GM23338 (cell line): ENCODE results near the gene IFT74. TPM values are rescaled to one million over a fixed set of nuclear protein-coding genes. Genes with fewer than 3 reads are reported as not detected.

Experiments
- ATAC-seq: fragments of 200-7000 bp; cut with Tn5 transposase; 3 replicates; pipeline ENCODE4 v1.9.1; 2020
- DNase-seq: peaks from one replicate; pipeline ENCODE4 v3.0.0-alpha.2; 2015; ENCODE audit warnings: low spot score
- H2AFZ ChIP-seq: fragments of 200-600 bp; sonication (generic); 2 replicates; pipeline ENCODE4 v1.8.0; 2016; ENCODE audit warnings: antibody characterized with exemption, mild to moderate bottlenecking, moderate library complexity
- H3F3A ChIP-seq: fragments of 200-600 bp; sonication (generic); replicated peaks from 2 replicates; pipeline ENCODE4 v1.8.0; 2017; ENCODE audit warnings: antibody characterized with exemption, mixed run types, low read depth
- H3K27ac ChIP-seq: fragments of 200-600 bp; sonication (generic); 2 replicates; pipeline ENCODE4 v1.6.1; 2016; ENCODE audit warnings: low read depth
- H3K27me3 ChIP-seq: fragments of 200-600 bp; sonication (generic); 2 replicates; pipeline ENCODE4 v1.8.0; 2016; ENCODE audit warnings: mild to moderate bottlenecking, mixed run types, moderate library complexity; ENCODE audit not compliant: insufficient read depth
- H3K36me3 ChIP-seq: fragments of 200-600 bp; sonication (generic); 2 replicates; pipeline ENCODE4 v1.8.0; 2016; ENCODE audit warnings: mild to moderate bottlenecking; ENCODE audit not compliant: insufficient read depth
- H3K4me1 ChIP-seq: fragments of 200-600 bp; sonication (generic); 2 replicates; pipeline ENCODE4 v1.8.0; 2016; ENCODE audit warnings: mild to moderate bottlenecking, moderate library complexity; ENCODE audit not compliant: insufficient read depth
- H3K4me2 ChIP-seq: fragments of 200-600 bp; sonication (generic); 2 replicates; pipeline ENCODE4 v1.7.1; 2017; ENCODE audit warnings: mixed run types
- H3K4me3 ChIP-seq: fragments of 200-600 bp; sonication (generic); 2 replicates; pipeline ENCODE4 v1.6.1; 2016; ENCODE audit warnings: mixed run types
- H3K79me2 ChIP-seq: fragments of 200-600 bp; sonication (generic); replicated peaks from 2 replicates; pipeline ENCODE4 v1.8.0; 2017; ENCODE audit warnings: mild to moderate bottlenecking; ENCODE audit not compliant: insufficient read depth
- H3K9me2 ChIP-seq: fragments of 200-600 bp; sonication (generic); 2 replicates; pipeline ENCODE4 v1.8.0; 2017; ENCODE audit not compliant: insufficient read depth
- H4K20me1 ChIP-seq: fragments of 200-600 bp; sonication (generic); replicated peaks from 2 replicates; pipeline ENCODE4 v1.8.0; 2017; ENCODE audit warnings: mild to moderate bottlenecking; ENCODE audit not compliant: insufficient read depth
- H3K27ac Mint-ChIP-seq: 2 replicates; pipeline ENCODE4 v1.8.0; 2020; ENCODE audit warnings: inconsistent platforms, mild to moderate bottlenecking, moderate library complexity, mixed read lengths
- H3K27me3 Mint-ChIP-seq: 3 replicates; pipeline ENCODE4 v1.8.0; 2022; ENCODE audit warnings: low read depth, mild to moderate bottlenecking, moderate library complexity, mixed read lengths, inconsistent platforms; ENCODE audit not compliant: insufficient read depth, poor library complexity
- H3K36me3 Mint-ChIP-seq: 3 replicates; pipeline ENCODE4 v1.8.0; 2021; ENCODE audit warnings: low read depth, mild to moderate bottlenecking, inconsistent platforms, moderate library complexity, mixed read lengths
- H3K4me1 Mint-ChIP-seq: 3 replicates; pipeline ENCODE4 v1.8.0; 2020; ENCODE audit warnings: mild to moderate bottlenecking, inconsistent platforms, mixed read lengths
- H3K4me3 Mint-ChIP-seq: 3 replicates; pipeline ENCODE4 v1.8.0; 2021; ENCODE audit warnings: moderate library complexity, mild to moderate bottlenecking, inconsistent platforms, mixed read lengths
- H3K9me3 Mint-ChIP-seq: 3 replicates; pipeline ENCODE4 v1.8.0; 2020; ENCODE audit warnings: moderate library complexity, mild to moderate bottlenecking, inconsistent platforms, mixed read lengths
- CREB1 ChIP-seq: fragments of 250-450 bp; sonication (Bioruptor Pico); IDR thresholded peaks from 2 replicates; pipeline ENCODE4 v1.5.0; 2020; ENCODE audit warnings: low read depth, mild to moderate bottlenecking, moderate library complexity
- EZH2 ChIP-seq: fragments of 200-600 bp; sonication (generic); IDR thresholded peaks from one replicate; pipeline ENCODE4 v1.8.0; 2017; ENCODE audit warnings: antibody characterized with exemption, mild to moderate bottlenecking, low read depth; ENCODE audit not compliant: unreplicated experiment
- NANOG ChIP-seq: IDR thresholded peaks from 2 replicates; pipeline ENCODE4 v1.6.1; 2016; ENCODE audit warnings: antibody characterized with exemption, borderline replicate concordance
- POLR2AphosphoS5 ChIP-seq: IDR thresholded peaks from 2 replicates; pipeline ENCODE4 v1.6.1; 2016; ENCODE audit warnings: antibody characterized with exemption, low read depth
- STAT1 ChIP-seq: IDR thresholded peaks from one replicate; pipeline ENCODE4 v1.6.1; 2016; ENCODE audit warnings: antibody characterized with exemption; ENCODE audit not compliant: unreplicated experiment
- polyA plus RNA-seq: library from polyadenylated mRNA; unstranded; fragments of >200 nt; fragmentation: Nextera tagmentation; extraction: Ambion mirVana; gene quantifications from 2 replicates; pipeline ENCODE4 v1.2.1, GENCODE V29; 2016
- total RNA-seq: library from RNA; depleted of rRNA; stranded (reverse); fragments of >200 nt; shearing (Covaris generic); gene quantifications from 2 replicates; pipeline ENCODE4 v1.2.3, GENCODE V29; 2014
- TF ChIP-seq, protein P1 (sequence below), 2 experiments: fragments of 200-600 bp in 1 of 2; sonication (generic) in 1 of 2; conservative IDR thresholded peaks; 2 replicates each; pipeline versions ENCODE4 v1.5.1 to v1.6.1; 2016 to 2017; ENCODE audit warnings: antibody characterized with exemption in 2 of 2, low read depth in 2 of 2, mild to moderate bottlenecking in 2 of 2, moderate library complexity in 1 of 2
- TF ChIP-seq, protein P2 (sequence below): IDR thresholded peaks from 2 replicates; pipeline ENCODE4 v1.6.1; 2016; ENCODE audit warnings: antibody characterized with exemption

IFT74 gene
- total and polyA plus RNA-seq, 2 experiments from 2014 or later = 14.6 to 30.0 TPM

DNA sequence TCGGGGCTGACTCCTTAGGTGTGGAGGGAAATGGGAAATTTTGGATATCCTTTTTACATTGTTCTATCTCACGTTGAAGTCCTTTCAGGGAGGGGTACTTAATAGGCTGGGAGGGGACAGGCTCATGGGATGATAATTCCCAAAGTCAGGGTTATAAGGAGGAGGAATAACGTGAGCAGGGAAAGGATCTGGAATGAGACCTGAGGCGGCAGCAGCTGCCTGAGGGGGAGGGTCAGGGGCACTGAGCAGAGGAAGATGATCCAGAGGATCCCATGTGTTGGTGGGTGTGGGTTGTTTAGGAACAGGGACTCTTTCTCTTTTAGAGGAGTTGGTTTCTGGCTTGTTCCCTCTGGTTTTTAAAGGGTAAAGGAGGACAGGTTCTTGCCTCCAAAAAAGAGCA, 18.7 kb downstream of the IFT74 start:
- Histone ChIP-seq H4K20me1 (no peaks in the 10 kb centered on the region), H3K4me2 (peak overlapping the region; percentile 48), H3K27me3 (no peaks in the 10 kb centered on the region), H3K36me3 (no peaks in the 10 kb centered on the region), H3K4me3 (0 out of 2 replicates have a peak overlapping the region, but pooled peaks have one; percentile 9), H2AFZ (no peak overlapping the region), H3K79me2 (no peaks in the 10 kb centered on the region), H3K9me2 (no peaks in the 10 kb centered on the region), H3K27ac (peak overlapping the region; percentile 94), H3F3A (0 out of 2 replicates have a peak, but pooled peaks cover 3% of the 10 kb centered on the region), H3K4me1 (peaks cover 12% of the 10 kb centered on the region)
- no peak overlapping the region; the same call in 2 of the 3 replicates for H3K4me3 Mint-ChIP-seq
- no peak for TF ChIP-seq EZH2
- TF ChIP-seq, protein P1, sequence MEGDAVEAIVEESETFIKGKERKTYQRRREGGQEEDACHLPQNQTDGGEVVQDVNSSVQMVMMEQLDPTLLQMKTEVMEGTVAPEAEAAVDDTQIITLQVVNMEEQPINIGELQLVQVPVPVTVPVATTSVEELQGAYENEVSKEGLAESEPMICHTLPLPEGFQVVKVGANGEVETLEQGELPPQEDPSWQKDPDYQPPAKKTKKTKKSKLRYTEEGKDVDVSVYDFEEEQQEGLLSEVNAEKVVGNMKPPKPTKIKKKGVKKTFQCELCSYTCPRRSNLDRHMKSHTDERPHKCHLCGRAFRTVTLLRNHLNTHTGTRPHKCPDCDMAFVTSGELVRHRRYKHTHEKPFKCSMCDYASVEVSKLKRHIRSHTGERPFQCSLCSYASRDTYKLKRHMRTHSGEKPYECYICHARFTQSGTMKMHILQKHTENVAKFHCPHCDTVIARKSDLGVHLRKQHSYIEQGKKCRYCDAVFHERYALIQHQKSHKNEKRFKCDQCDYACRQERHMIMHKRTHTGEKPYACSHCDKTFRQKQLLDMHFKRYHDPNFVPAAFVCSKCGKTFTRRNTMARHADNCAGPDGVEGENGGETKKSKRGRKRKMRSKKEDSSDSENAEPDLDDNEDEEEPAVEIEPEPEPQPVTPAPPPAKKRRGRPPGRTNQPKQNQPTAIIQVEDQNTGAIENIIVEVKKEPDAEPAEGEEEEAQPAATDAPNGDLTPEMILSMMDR (conservative IDR thresholded peaks at IDR 0.05; ENCODE audit: low read depth in 2 of 2) = 0 out of 4 replicates have a peak, but pooled peaks of 1 of the 2 experiments have one; percentile 24
- TF ChIP-seq NANOG = no peak
- TF ChIP-seq POLR2AphosphoS5 = no peak
- peaks cover 3% of the 10 kb centered on the region for H3K27me3 Mint-ChIP-seq
- H3K4me1 Mint-ChIP-seq = peaks cover 4% of the 10 kb centered on the region; the same call in 1 of the 3 replicates
- peak; percentile 41; the same call in 2 of the 3 replicates for ATAC-seq
- DNase-seq = peak; percentile 43
- H3K9me3 Mint-ChIP-seq = peaks cover 24% of the 10 kb centered on the region
- 0 out of 2 replicates have a peak overlapping the region, but pooled peaks have one; percentile 48 for H3K27ac Mint-ChIP-seq
- H3K36me3 Mint-ChIP-seq = peaks cover 35% of the 10 kb centered on the region

DNA sequence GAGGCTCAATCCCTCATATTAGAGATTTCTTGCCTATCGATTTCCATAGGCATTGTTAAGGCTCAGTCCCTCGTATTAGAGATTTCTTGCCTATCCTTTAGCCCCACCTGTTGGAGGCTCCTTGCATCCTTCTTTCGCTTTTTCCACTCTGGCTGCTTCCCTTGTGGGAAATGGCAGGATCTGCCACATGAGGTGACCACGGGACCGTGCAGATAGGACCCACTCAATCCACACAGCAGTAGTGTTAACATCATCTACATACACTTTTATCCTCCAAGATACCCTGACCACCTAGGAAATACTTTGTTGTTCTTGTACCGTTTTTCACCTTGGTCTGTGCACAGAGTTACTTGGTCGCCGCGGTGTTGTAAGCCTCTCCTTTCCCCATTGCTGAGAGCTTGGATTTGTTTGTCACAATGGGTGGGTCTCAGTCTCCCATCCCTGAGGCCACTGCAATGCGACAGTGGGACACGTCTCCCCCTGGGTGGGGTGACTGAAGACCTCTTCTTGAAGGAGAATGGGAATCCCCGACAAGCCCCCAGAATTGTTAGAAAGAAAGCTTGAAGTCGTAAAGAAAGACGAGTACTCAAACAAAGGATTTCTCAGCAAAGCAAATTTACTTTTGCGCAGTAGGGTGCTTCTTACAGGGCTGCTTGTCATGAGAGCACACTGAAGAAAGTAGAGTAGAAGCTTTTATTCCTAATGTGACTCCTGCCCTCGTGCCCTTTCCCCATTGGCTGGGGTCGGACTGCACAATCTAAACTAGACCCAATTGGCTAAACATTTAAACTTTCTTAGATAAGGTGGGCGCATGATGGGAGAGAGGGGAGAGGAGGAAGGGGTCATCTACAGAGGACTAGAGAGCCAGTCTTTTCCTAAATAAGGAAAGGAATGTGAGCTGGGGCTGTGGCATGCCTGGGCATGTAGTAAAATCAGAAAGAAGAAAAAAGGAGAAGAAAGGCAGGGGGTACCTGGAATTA, 19.8 kb downstream of the IFT74 start:
- Histone ChIP-seq H3K27ac (peak overlapping the region; percentile 94), H3F3A (0 out of 2 replicates have a peak, but pooled peaks cover 3% of the 10 kb centered on the region), H3K9me2 (no peaks in the 10 kb centered on the region), H3K27me3 (no peaks in the 10 kb centered on the region), H3K4me2 (peak overlapping the region; percentile 48), H3K79me2 (no peaks in the 10 kb centered on the region), H3K4me1 (peaks cover 12% of the 10 kb centered on the region), H3K36me3 (no peaks in the 10 kb centered on the region), H2AFZ (no peak overlapping the region), H3K4me3 (0 out of 2 replicates have a peak overlapping the region, but pooled peaks have one; percentile 5), H4K20me1 (no peaks in the 10 kb centered on the region)
- DNase-seq (peak; percentile 88), ATAC-seq (peak; percentile 80)
- H3K4me3 Mint-ChIP-seq = no peak overlapping the region
- H3K4me1 Mint-ChIP-seq = peaks cover 4% of the 10 kb centered on the region; the same call in 1 of the 3 replicates
- H3K27me3 Mint-ChIP-seq = peaks cover 3% of the 10 kb centered on the region
- H3K27ac Mint-ChIP-seq = peak overlapping the region; percentile 90
- H3K36me3 Mint-ChIP-seq = peaks cover 35% of the 10 kb centered on the region
- TF ChIP-seq, protein P2, sequence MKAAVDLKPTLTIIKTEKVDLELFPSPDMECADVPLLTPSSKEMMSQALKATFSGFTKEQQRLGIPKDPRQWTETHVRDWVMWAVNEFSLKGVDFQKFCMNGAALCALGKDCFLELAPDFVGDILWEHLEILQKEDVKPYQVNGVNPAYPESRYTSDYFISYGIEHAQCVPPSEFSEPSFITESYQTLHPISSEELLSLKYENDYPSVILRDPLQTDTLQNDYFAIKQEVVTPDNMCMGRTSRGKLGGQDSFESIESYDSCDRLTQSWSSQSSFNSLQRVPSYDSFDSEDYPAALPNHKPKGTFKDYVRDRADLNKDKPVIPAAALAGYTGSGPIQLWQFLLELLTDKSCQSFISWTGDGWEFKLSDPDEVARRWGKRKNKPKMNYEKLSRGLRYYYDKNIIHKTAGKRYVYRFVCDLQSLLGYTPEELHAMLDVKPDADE = no peak
- TF ChIP-seq STAT1 = no peak
- no peak for TF ChIP-seq POLR2AphosphoS5
- no peak for TF ChIP-seq NANOG
- TF ChIP-seq CREB1 = no peak
- TF ChIP-seq, protein P1 (conservative IDR thresholded peaks at IDR 0.05; ENCODE audit: low read depth in 2 of 2) = peak; percentile 84 to 94
- peaks cover 24% of the 10 kb centered on the region for H3K9me3 Mint-ChIP-seq
